Gastrocnemius medialis (tissue), 4 donors: ENCODE results near the gene FARS2. TPM values are rescaled to one million over a fixed set of nuclear protein-coding genes. Genes with fewer than 3 reads are reported as not detected.

ENCODE experiments used
- ATAC-seq, 2 donors: fragments of 150-250 bp; one replicate each; pipeline ENCODE4 v1.9.1; 2016
- DNase-seq, 2 donors: peaks; one replicate each; pipeline ENCODE4 v3.0.0-alpha.2; 2019
- H3K27ac ChIP-seq, 4 donors: fragments of 200-600 bp; sonication (generic); 1 replicate in 1 of 4; 2 replicates in 3 of 4; pipeline ENCODE4 v1.5.1; 2016 to 2018; ENCODE audit warnings: mild to moderate bottlenecking in 2 of 4, moderate library complexity in 1 of 4
- H3K27me3 ChIP-seq, 3 donors: fragments of 200-600 bp; sonication (generic) in 2 of 3; 1 replicate in 1 of 3; 2 replicates in 2 of 3; pipeline versions ENCODE4 v1.5.1 to v1.6.0; 2016 to 2019; ENCODE audit warnings: mild to moderate bottlenecking in 1 of 3, moderate library complexity in 1 of 3
- H3K36me3 ChIP-seq, 2 donors: fragments of 200-600 bp; sonication (generic) in 1 of 2; one replicate each; pipeline ENCODE4 v1.5.1; 2017 to 2018
- H3K4me1 ChIP-seq, 2 donors: fragments of 200-600 bp; sonication (generic) in 1 of 2; one replicate each; pipeline ENCODE4 v1.5.1; 2016 to 2017; ENCODE audit warnings: mild to moderate bottlenecking in 2 of 2
- H3K4me3 ChIP-seq, 4 donors: fragments of 200-600 bp; sonication (generic) in 3 of 4; 1 replicate in 1 of 4; 2 replicates in 3 of 4; pipeline ENCODE4 v1.5.1; 2016 to 2019; ENCODE audit warnings: mild to moderate bottlenecking in 2 of 4
- H3K9me3 ChIP-seq, 3 donors: fragments of 200-600 bp; sonication (generic) in 2 of 3; 1 replicate in 1 of 3; 2 replicates in 2 of 3; pipeline ENCODE4 v1.5.1; 2016 to 2019
- CTCF ChIP-seq, 5 experiments: fragments of 450-650 bp in 3 of 5; fragments of 200-600 bp in 2 of 5; sonication (generic) in 2 of 5; IDR thresholded peaks in 4 of 5; conservative IDR thresholded peaks in 1 of 5; 1 replicate in 4 of 5; 2 replicates in 1 of 5; pipeline ENCODE4 v1.5.1; 2016 to 2019; ENCODE audit warnings: antibody characterized with exemption in 5 of 5, mild to moderate bottlenecking in 3 of 5, moderate library complexity in 3 of 5
- POLR2A ChIP-seq, 2 donors: fragments of 450-650 bp; IDR thresholded peaks; one replicate each; pipeline ENCODE4 v1.6.1; 2017; ENCODE audit warnings: antibody characterized with exemption in 2 of 2, mild to moderate bottlenecking in 2 of 2, moderate library complexity in 2 of 2
- in situ Hi-C, 4 donors: fragments of 200-750 bp; cut with MboI; loops; one replicate each; pipeline versions ENCODE4 v1.15.0 to v1.8.0; 2017; ENCODE audit warnings: low sequenced_read_pairs in 4 of 4
- intact Hi-C: fragments of 100-400 bp; cut with DNase I; formaldehyde crosslinking; loops from one replicate; pipeline ENCODE4 v1.15.1; 2023; ENCODE audit warnings: low total_unique reads
- total RNA-seq, 4 donors: library from RNA; depleted of rRNA; stranded (reverse); fragments of >200 nt; gene quantifications; one replicate each; pipeline versions ENCODE4 v1.1.0 to v1.2.3, GENCODE V29; 2016

FARS2 gene
- total RNA-seq, 4 donors from 2014 or later = 13.6 to 24.0 (median 15.8) TPM

- intact Hi-C loops (no loop called here), in situ Hi-C loops (no loop called here)
- Histone ChIP-seq H3K27me3 (no peaks in the 10 kb centered on the region), H3K9me3 (no peaks in the 10 kb centered on the region), H3K27ac (no peak overlapping the region), H3K4me3 (no peak overlapping the region), H3K36me3 (no peaks in the 10 kb centered on the region), H3K4me1 (no peaks in the 10 kb centered on the region)
- ATAC-seq (no peak), DNase-seq (no peak)
- TF ChIP-seq POLR2A (IDR thresholded peaks at IDR 0.05) = no peak
- no peak for TF ChIP-seq CTCF (IDR thresholded peaks at IDR 0.05 in 4 of 5, conservative IDR thresholded peaks at IDR 0.05 in 1 of 5)
Observed at GRCh38 chr6:5238336-5238735, 23.0 kb upstream of the FARS2 start.

- no peaks in the 10 kb centered on the region for H3K36me3 ChIP-seq
- no peak overlapping the region for H3K4me3 ChIP-seq
- H3K4me1 ChIP-seq = no peaks in the 10 kb centered on the region
- intact Hi-C loops = no loop called here
- no peak for TF ChIP-seq CTCF (IDR thresholded peaks at IDR 0.05 in 4 of 5, conservative IDR thresholded peaks at IDR 0.05 in 1 of 5)
- no peak for TF ChIP-seq POLR2A (IDR thresholded peaks at IDR 0.05)
- in situ Hi-C loops = no loop called here
- no peaks in the 10 kb centered on the region for H3K27me3 ChIP-seq
- DNase-seq (no peak), ATAC-seq (no peak)
- no peaks in the 10 kb centered on the region for H3K9me3 ChIP-seq
- H3K27ac ChIP-seq = no peak overlapping the region
Observed at GRCh38 chr6:5241252-5241651, 20.1 kb upstream of the FARS2 start.

- Histone ChIP-seq H3K36me3 (no peaks in the 10 kb centered on the region), H3K9me3 (no peaks in the 10 kb centered on the region), H3K4me3 (no peak overlapping the region), H3K27me3 (no peaks in the 10 kb centered on the region), H3K27ac (no peak overlapping the region), H3K4me1 (no peaks in the 10 kb centered on the region)
- TF ChIP-seq CTCF (IDR thresholded peaks at IDR 0.05 in 4 of 5, conservative IDR thresholded peaks at IDR 0.05 in 1 of 5) = no peak
- no peak for TF ChIP-seq POLR2A (IDR thresholded peaks at IDR 0.05)
- in situ Hi-C loops = no loop called here
- intact Hi-C loops = no loop called here
- DNase-seq = no peak
- ATAC-seq = no peak
Observed at GRCh38 chr6:5243069-5243468, 18.2 kb upstream of the FARS2 start.

- H3K9me3 ChIP-seq = no peaks in the 10 kb centered on the region
- DNase-seq = no peak
- intact Hi-C loops = no loop called here
- no peaks in the 10 kb centered on the region for H3K27me3 ChIP-seq
- H3K4me3 ChIP-seq = no peak overlapping the region
- in situ Hi-C loops = no loop called here
- no peaks in the 10 kb centered on the region for H3K36me3 ChIP-seq
- no peak overlapping the region for H3K27ac ChIP-seq
- ATAC-seq = no peak
- H3K4me1 ChIP-seq = no peaks in the 10 kb centered on the region
- no peak for TF ChIP-seq CTCF (IDR thresholded peaks at IDR 0.05 in 4 of 5, conservative IDR thresholded peaks at IDR 0.05 in 1 of 5)
- TF ChIP-seq POLR2A (IDR thresholded peaks at IDR 0.05) = no peak
Observed at GRCh38 chr6:5246141-5247097, 14.9 kb upstream of the FARS2 start.
